GOT3 (cell line): ENCODE data around the gene ZNF333.
"Not testable (repeated sequence)": the region's sequence is repeated elsewhere in the genome, so short reads cannot be mapped to it uniquely, and the experiment has no call there.

Experiments used
- DNase-seq: peaks from one replicate; lab custom pipeline; 2025; ENCODE audit warnings: mixed read lengths; lab: John Stamatoyannopoulos, UW

ZNF333 gene

DNA sequence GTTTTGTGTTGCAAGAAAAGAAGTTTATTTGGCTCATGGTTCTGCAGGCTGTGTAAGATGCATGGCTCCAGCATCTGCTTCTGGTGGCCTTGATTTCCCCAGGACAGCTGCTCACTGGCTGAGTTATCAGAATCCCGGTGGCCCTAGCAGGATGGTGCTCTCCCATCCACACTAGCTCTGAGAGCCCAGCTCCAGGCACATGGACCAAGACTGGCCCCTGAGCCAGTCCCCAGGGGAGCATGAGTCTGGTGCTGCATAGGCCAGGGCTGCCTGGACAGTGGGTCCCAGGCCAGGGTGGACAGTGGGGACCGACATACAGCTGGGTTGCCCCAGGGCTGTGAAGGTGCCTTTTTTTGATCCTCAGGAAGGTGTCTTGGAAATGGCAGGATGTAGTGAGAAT, 78.2 kb downstream of the ZNF333 start:
- no peak for DNase-seq

DNA sequence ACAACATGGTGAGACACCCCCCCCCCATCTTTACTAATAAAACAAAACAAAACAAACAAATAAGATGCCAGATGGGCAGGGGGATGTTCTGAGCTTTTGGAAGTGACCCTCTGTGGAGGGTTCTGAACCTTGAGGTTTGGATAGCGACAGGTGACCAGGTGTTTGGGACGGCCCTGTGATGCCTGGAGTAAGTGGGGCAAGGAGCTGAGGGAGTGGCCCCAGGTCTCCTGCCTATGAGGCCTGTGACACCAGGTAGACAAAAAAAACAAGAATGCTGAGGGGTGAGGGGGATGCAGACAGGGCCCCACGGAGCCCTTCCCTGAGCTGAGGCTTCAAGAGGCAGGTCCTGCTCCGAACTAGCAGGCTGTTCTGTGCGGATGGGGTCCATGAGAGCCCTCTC, 79.4 kb downstream of the ZNF333 start:
- DNase-seq = no peak

DNA sequence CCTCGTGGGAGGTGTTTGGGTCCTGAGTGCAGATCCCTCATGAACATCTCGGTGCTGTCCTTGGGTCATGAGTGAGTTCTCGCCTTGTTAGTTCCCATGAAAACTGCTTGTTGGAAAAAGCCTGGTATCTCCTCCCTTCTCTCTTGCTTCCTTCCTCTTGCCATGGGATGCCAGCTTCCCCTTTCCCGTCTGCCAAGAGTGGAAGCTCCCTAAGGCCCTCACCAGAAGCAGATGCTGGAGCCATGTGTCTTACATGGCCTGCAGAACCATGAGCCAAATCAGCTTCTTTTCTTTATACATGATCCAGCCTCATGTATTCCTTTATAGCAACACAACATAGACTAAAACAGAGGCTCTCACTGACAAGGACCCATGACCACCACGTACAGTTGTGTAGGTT, 80.3 kb downstream of the ZNF333 start:
- no peak for DNase-seq

DNA sequence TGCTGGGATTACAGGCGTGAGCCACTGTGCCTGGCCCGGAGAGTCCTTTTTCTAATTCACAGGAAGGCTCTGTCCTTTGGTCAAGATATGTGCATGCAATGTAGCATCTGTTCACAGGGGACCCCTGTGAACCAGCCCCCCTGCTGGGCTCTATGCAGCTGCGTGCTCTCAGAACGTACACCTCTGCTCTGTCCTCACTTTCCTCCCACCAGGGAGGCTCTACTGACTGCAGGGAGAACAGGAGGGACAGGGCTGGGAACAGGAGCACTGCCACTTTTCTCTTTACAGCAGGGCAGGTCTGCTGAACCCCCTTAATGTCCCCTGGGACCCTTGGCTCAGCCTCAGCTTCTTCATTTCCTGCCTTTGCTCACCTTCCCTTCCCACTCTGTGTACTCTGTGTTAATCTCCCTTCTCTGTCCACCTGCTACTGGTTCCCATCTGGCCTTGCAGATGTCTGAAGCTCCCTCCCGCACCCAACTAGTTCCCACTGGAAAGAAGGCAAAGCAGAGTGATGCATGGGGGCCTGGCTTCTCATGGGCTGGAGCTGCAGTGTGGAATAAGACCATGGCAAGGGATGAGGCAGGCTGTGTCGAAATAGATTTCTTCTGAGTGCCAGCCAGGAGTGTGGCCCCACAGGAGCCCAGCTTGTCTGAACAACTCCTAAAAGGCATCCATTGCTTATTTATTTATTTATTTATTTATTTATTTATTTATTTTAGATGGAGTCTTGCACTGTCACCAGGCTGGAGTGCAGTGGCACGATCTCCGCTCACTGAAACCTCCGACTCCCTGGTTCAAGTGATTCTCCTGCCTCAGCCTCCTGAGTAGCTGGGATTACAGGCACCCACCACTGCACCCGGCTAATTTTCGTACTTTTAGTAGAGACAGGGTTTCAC, 81.3 kb downstream of the ZNF333 start:
- DNase-seq = no peak

DNA sequence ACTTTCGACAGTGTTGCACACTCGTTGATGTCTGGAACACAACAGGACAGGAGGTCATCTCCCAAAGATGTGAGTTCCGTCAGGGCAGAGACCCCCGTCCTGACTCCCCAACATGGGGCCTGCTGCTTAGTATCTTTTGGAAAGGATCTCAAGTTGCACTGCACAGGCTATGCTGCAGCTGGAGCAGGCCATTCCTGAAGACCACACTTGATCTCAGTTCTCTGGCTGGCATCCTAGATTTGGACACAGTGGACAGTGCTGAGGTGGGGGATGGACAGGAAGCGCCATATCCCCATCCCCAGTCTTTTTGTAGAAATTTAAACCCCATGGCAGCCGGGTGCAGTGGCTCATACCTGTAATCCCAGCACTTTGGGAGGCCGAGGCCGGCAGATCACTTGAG, 82.6 kb downstream of the ZNF333 start:
- no peak for DNase-seq

DNA sequence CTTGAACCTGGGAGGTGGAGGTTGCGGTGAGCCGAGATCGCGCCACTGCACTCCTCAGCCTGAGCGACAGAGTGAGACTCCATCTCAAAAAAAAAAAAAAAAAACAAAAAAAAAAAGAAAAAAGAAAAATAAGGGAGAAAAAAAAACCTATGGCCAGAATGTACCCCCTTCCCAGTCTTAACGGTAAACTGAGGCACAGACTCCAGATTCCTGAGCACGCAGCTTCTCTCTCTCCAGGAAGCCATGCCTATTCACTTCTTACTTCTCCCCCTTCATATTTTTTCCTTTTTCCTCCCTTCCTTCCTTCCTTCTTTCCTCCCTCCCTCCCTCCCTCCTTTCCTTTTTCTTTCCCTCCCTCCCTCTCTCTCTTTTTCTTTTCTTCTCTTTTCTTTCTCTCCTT, 83.1 kb downstream of the ZNF333 start:
- DNase-seq = no peak

DNA sequence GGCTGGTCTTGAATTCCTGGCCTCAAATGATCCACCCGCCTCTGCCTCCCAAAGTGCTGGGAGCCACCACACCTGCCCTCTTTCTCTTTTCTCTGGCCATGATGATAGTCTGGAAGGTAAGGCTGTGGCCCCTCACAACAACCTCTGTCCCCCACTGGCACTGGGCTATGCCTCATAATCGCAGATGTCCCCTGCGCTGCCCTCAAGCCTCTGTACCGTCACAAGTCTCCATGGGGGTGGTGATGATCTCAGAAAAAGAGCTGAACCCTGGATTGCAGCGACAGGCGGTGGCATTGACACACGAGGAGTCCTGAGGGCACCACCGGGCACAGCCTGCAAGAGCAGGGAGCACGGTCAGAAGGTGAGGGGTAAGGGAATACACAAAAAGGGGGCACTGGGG, 83.9 kb downstream of the ZNF333 start:
- not testable (repeated sequence) for DNase-seq

DNA sequence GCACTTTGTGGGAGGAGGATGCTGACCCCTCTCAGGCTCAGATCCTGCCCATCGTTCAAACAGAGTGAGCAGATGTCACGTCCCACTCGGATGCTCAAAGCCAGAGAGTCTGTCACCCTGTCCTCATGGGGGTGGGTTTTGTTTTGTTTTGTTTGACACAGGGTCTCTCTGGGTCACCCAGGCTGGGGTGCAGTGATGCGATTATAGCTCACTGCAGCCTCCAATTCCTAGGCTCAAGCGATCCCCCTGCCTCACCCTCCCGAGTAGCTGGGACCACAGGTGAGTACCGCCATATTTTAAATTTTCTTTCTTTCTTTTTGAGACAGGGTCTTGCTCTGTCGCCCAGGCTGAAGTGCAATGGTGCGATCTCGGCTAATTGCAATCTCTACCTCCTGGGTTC, 84.5 kb downstream of the ZNF333 start:
- no peak for DNase-seq

DNA sequence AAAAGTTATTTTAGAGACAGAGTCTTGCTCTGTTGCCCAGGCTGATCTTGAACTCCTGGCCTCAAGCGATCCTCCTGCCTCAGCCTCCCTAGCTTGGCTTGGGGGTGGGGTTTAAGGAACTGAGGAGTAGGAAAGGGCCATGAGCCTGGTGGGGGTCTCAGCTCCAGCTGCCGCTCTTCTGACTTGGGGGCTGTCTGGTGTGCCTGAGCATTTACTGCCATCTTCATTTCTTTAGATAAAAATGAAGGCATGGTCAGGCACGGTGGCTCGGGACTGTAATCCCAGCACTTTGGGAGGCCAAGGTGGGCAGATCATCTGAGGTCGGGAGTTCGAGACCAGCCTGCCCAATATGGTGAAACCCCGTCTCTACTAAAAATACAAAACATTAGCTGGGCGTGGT, 85.5 kb downstream of the ZNF333 start:
- not testable (repeated sequence) for DNase-seq

DNA sequence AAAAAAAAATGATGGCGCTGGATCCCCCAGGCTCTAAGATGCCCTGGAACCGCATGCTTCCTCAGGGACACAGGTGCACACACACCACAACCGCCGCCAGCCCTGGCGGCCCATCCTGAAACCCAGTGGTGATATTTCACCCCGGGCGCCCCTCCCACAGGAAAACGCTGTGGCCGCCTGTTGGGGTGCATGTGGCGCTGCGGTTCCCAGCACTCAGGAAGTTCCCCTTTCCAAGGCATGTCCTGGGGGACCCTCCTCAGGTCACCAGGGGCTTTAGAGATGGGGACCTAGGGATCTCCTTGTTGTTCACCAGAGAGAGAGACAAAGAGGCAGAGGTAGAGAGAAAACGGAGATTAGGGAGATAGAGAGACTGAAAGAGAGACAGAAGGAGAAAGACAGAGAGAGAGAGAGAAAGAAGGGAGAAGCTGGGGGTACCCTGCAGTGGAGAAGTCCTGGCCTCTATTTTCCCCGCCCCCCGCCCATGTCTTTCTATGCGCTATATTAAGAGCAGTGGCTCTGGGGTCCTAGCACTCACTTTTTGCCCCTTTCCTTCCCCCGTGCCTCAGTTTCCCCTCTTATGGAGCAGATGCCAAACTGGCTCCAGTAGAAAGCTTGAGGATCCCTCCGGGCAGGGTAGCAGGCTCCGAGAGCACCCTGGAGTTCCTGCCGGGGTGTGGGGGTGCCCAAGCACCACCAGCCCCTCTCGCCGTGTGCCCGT, 86.2 kb downstream of the ZNF333 start:
- no peak for DNase-seq

DNA sequence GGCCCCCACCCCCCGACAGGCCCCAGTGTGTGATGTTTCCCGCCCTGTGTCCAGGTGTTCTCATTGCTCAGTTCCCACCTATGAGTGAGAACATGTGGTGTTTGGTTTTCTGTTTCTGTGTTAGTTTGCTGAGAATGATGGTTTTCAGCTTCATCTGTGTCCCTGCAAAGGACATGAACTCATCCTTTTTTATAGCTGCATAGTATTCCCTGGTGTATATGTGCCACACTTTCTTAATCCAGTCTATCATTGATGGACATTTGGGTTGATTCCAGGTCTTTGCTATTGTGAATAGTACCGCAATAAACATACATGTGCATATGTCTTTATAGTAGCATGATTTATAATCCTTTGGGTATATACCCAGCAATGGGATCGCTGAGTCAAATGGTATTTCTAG, 87.8 kb downstream of the ZNF333 start:
- not testable (repeated sequence) for DNase-seq

DNA sequence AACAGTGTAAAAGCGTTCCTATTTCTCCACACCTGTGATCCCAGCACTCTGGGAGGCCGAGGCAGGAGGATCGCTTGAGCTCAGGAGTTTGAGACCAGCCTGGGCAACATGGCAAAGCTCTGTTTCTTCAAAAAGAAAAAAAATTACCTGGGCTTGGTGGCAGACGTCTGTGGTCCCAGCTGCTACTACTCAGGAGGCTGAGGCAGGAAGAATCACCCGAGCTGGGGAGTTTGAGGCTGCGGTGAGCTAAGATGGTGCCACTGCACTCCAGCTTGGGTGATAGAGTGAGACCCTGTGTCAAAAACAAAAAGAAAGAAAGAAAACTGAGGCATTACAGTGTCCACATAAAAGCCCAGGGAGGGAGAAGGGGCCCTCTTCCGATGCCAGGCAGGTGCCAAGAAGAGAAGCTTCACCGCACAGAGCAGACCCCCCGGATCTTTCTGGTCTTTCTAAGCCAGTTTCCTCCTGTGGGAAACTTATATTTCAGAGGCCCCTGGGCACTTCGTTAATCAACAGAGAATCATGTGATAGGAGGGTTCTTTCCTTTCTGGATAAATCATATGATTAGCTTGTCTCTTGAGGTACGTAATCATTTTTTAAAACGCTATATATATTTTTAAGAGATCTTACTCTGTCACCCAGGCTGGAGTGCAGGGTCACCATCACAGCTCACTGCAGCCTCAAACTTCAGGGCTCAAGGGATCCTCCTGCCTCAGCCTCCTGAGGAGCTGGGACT, 88.4 kb downstream of the ZNF333 start, which contains the start of gene ADGRE2:
Gene ADGRE2 (minus strand): TSS at position 451 of the 736 bp plus-strand sequence. CDS start 1,804 bp downstream, outside the sequence.
- DNase-seq = not testable (repeated sequence)

DNA sequence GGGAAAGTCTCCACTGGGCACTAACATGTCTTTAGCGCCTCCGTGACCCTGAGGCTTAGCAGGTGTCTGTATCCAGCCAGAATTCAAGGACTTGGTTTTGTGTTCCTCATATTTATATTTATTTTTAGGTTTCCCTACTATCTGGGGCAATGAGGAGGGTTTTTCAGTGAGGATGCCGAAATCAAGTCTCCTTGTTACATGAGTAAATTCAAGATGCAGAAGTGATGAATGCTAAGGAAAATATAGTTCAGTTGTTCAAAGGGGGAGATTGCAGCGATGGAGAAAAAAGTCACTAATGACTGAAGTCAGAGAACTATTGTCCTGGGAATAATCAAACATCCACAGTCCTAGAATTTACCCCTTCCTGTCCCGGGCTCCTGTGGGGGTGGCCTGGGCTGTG, 89.3 kb downstream of the ZNF333 start:
- DNase-seq = no peak

DNA sequence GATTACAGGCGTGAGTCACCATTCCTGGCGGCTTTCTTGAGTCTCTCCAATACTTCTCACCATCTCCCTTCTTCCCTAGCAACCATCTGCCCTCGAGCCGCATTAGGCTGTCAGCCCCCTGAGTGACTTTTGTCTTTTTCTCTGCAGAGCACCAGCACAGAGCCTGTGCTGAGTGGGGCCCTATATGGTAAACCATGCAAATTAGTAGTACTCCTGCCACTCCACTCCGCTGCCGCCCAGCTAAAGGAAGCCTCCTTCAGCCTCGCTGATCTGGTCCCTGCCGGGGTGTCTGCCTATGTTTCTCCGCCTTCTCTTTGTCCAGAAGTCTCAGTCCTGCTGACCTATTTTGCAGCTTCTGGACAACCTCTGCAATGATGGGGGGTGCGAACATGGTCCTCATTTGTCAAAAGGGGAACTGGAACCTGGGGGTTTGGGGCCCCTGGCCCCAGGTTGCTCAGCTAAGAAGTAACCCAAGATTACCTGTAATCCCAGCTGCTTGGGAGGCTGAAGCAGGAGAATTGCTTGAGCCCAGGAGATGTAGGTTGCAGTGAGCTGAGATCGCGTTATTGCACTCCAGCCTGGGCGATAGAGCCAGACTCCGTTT, 90.9 kb downstream of the ZNF333 start:
- DNase-seq = not testable (repeated sequence)

DNA sequence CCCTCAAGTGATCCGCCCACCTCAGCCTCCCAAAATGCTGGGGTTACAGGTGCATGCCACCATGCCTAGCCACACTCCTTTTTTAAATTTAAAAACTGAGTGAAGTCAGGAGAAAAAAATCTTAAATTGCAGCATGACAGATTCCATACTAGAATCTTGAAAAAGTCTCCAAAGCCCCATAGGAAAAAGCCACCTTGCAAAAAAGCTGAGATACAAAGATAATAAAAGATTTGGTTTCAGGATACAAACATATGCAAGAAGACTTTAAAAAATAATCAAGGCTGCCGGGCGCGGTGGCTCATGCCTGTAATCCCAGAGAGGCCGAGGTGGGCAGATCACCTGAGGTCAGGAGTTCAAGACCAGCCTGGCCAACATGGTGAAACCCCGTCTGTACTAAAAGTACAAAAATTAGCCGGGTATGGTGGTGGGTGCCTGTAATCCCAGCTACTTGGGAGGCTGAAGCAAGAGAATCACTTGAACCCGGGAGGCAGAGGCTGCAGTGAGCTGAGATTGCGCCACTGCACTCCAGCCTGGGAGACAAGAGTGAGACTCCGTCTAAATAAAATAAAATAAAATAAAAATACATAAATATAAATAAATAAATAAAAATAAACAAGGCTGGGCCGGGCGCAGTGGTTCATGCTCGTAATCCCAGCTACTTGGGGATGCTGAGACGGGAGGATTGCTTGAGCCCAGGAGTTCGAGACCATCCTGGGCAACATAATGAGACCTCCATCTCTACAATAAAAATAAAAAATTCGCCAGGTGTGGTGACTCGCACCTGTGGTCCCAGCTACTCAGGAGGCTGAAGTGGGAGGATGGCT, 92.1 kb downstream of the ZNF333 start:
- not testable (repeated sequence) for DNase-seq

DNA sequence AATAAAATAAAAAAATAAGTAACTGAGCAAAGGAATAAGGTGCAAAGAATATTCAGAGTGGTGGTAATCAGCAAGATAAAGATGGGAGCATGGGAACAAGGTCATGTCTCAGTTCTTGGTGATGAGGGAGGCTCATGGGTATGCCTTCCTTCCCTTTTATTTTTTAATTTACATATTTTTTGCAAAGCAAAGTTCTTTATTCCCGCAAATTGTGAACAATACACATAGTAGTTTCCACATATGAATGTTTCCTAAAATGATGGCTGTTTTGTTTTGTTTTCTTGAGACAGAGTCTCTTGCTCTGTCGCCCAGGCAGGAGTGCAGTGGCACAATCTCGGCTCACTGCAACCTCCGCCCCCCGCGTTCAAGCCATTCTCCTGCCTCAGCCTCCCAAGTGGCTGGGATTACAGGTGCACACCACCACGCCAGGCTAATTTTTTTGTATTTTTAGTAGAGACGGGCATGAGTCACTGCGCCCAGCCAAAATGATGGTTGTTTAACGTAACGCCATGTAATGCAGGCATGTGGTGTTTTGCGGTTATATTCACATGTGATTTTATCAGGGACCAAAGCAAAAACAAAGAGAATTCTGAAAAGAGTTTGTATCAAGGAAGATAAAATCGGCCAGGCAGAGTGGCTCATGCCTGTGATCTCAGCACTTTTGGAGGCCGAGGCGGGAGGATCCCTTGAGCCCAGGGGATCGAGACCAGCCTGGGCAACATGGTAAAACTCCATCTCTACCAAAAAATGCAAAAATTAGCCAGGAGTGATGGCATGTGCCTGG, 93.0 kb downstream of the ZNF333 start:
- no peak for DNase-seq
